HG03196 (cell line): Measurements from ENCODE around the gene CRTC3.
"Not testable (repeated sequence)": the region's sequence is repeated elsewhere in the genome, so short reads cannot be mapped to it uniquely, and the experiment has no call there.

Source experiments
- ATAC-seq: cut with Tn5 transposase; IDR thresholded peaks from one replicate; pipeline ENCODE4 v1.9.1; 2021; ENCODE audit not compliant: unreplicated experiment

CRTC3 gene

DNA sequence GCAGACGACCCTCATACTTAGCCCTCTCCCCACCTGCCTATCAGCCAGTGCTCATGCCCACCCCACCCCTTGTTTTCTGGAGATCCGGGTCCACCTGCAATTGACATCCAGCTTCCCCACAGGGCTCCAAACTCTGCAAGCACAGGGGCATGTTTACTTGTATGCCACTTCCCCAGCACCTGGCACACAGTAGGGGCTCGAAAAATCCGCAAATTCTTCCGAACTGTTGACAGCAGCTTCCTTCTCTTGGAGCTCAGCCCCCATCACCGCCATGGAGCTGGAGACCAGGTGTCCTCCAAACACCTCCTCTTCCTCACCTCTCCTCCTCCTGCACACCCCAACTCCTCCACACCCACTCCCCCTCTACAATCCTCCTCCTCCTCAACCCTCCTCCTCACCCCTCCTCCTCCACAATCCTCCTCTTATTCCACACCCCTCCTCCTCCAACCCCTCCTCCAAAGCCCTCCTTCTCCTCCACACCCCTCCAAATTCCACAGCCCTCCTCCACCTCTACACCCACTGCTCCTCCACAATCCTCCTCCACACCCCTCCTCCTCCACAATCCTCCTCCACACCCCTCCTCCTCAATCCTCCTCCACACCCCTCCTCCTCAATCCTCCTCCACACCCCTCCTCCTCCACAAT is 117.1 kb downstream of the CRTC3 start:
- no peak for ATAC-seq

DNA sequence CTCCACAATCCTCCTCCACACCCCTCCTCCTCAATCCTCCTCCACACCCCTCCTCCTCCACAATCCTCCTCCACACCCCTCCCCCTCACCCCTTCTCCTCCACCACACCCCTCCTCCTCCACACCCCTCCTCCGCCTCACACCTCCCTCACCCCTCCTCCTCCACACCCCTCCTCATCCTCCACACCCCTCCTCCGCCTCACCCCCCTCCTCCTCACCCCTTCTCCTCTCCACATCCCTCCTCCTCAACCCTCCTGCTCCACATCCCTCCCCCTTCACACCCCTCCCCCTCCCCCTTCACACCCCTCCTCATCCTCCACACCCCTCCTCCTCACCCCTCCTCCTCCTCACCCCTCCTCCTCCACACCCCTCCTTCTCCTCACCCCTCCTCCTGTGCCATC is 117.6 kb downstream of the CRTC3 start:
- ATAC-seq = no peak

DNA sequence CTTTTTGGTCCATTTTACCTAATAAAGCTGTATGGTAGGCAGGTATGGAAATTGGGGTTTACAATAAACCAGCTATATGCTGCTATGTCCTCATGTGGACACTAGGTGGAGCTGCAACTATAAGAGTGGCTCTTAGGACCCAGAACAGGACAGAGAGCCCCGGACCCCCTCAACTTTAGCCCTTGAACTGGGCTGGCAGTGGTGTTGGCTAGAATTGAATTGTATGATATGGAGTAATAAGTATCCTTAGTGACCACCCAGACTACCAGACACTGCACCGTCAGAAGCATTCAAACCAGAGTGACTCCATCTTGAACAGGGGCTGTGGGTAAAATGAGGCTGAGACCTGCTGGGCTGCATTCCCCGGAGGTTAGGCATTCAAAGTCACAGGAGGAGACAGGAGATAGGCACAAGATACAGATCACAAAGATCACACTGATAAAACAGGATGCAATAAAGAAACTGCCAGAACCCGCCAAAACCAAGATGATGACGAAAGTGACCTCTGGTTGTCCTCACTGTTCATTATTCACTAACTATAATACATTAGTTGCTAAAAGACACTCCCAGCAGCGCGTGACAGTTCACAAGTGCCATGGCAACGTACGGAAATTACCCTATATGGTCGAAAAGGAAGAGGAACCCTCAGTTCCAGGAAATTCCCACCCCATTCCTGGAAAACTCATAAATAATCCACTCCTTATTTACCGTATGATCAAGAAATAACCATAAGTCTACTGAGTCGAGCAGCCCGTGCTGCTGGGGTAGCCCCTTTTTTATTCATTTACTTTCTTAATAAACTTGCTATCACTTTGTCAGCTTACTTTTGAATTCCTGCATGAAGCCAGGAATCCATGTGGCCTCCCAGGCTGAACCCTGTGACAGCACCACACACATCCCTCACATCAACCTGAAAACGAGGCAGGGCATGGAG is 118.7 kb downstream of the CRTC3 start:
- ATAC-seq = no peak

DNA sequence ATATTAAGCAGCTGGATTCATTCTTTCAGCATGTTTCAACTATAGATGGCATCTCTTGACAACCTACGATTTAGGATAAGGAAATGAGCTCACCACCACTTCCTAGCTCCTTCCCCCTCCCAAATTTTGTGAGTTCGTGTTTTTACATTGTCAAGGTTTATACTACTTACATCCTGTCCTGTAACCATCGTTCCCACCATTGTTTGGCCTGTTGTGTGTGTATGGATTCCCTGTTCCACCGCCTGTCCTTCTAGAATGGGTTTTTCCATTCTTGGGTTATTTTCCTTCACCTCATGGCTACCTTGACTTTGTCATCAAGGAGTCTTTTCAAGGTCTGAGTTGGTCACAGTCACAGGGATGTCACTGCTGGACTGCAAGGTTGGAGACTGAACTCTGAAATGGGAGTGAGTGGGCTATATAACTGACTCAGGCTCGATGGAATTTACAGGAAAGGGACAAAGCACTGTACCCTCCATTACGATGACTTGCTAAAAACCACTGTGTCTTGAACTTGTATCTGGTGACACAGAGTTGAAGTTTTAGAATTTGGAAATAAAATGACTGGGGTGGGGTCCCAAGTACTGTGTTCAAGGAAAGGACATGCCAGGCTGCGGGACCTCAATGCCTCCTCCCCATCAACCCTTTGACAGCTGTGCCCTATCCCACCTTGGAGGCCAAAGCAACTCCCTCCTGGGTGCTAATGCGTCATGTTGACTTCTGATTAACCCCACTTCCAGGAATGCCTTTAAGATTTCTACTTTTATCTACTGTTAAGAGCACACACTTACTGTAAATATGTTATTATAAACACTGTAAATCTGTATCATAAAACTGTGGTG is 120.6 kb downstream of the CRTC3 start:
- no peak for ATAC-seq

DNA sequence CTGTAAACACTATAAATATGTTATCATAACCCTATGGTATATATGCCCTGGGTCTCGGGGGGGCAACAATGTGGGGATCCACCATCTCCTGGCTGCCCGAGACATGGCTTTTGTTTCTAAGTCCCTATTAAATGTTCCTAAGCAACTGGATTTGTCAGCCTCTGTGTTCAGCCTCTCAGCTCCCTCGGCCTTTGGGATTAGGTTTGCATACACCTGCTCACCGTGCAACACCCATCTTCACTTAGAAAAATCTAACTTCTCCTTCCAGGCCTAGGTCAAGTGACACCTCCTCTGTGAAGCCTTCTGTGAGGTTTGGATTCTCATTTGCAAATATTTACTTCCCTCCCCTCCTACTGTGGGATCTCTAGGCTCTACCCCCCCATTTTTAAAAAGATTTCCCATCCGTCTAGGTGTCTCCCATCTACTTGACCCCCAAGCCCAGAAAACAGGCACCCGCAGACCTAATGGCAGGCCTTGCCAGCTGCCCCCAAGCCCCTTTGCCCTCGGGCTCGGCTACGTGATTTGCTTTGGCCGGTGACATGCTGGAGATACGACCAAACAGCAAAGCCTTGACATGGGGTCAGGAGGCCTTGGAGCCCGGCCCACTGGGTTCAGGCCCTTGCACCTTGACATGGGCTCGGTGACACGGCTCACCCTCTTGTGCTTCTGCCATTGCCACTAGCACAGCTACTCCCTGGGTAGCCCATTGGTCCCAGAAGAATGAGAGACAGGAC is 121.4 kb downstream of the CRTC3 start:
- ATAC-seq = no peak

DNA sequence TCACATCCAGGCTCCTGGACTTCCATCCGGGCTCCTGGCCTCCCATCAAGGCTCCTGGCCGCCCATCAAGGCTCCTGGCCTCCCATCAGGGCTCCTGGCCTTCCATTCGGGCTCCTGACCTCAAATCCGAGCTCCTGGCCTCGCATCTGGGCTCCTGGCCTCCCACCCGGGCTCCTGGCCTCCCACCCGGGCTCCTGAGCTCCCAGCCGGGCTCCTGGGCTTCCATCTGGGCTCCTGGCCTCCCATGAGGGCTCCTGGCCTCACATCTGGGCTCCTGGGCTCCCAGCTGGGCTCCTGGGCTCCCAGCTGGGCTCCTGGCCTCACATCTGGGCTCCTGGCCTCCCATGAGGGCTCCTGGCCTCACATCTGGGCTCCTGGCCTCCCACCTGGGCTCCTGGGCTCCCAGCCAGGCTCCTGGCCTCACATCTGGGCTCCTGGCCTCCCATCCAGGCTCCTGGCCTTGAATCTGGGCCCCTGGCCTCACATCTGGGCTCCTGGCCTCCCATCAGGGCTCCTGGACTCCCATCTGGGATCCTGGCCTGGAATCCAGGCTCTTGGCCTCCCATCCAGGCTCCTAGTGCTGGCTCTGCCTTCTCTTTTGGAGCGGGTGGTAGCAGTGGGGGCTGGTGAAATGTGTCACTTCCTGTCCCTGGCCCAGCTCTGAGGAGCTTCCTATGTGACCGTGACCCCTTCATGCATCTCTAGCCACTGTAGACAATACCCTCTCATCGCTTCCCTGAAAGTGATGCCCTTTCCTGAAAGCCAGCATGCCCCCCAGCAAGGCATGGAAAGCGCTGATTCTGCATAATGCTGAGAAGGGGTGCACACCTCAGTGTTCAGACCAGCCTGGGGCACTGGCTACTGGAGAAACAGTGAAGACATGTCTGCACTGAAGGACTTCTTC is 124.8 kb downstream of the CRTC3 start:
- ATAC-seq = no peak

DNA sequence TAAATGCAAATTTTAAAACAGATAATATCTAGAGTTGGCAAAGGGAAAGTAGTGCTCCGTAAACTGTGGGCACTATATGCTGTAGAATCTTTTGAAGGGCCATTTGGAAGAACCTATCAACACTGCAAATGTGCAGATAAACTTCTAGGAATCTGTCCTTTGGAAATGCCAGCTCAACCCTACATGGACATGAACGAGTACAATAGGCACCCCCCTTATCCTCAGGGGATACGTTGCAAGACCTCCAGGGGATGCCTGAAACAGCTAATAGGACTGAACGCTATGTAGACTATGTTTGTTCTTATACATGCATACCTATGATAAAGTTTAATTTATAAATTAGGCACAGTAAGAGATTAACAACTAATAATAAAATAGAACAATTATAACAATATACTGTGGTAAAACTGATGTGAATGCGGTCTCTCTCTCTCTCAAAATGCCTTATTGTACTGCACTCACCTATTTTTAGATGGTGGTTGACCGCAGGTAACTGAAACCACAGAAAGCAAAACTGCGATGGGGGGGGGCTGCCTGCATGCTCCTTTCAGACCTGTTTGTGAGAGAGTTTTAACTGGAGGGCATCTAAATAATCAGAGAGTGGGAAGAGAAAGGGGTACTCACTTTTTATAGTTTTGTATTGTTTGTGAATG is 127.9 kb downstream of the CRTC3 start:
- ATAC-seq = peak; percentile 32

DNA sequence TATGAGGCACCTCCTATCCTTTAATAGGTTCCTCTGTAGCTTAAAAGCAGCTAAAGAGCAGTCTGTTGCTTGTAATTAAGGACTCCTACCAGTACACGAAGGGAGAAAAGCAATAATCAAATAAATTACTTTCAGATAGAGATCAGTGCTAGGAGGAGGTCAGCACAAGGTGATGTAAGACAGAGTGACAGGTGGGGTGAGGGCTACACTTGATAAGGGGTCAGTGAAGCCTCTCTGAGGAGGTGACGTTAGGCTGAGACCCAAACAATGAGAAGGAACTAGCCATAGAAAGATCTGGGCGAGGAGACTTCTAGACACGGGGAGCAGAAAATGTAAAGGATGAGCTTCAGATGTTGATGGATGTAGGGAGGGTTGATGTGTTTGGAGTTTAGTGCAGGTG is 129.8 kb downstream of the CRTC3 start:
- ATAC-seq = no peak

DNA sequence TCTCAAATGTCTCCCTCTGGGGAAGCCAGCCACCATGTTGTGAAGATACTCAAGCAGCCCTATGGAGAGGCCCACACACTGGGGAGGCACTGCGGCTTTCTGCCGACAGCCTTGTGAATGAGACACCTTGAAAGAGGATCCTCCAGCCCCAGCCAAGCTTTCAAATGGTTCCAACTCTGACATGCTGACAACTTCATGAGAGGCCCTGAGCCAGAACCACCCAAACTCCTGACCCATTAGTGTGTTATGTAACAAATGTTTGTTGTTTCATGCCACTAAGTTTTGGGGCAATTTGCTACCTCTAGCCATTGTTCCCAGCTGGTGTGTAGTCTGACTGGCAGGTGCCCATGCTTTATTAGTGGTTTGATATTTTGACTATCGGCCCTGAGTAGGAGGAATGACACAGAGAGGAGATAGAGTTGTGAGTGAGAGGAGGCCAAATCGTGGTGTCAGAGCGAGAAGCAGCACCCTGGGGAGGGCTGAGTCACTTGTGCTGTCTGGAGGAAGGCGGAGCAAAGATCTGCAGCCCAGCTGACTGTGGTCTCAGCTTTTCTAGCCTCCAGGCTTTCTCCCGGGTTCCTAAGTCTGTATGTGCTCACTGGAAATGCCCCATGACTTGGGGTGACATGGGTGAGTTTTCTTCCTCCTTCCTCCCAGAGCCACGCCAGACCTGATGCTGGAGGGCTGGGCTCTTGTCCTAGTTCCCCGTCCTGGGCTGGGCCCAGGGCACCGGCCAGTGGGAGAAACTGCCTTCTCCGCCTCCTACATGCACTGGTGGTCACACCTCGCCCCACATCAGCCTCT is 130.7 kb downstream of the CRTC3 start:
- ATAC-seq = peak; percentile 68

DNA sequence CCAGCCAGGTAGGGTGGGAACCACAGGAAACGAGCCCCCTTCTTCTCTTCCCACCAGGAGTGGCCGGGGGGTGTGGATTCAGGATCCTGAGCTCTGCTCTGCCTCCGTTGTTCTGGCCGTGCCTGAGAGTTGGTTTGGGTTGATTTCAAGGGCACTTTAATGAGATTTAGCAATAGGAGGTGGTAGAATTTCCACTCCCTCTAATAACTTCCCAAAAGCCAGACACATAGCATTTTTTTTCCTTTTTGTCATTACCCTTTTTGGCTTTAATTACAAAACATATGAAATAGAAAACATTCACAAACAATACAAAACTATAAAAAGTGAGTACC is 131.2 kb downstream of the CRTC3 start:
- ATAC-seq = not testable (repeated sequence)

DNA sequence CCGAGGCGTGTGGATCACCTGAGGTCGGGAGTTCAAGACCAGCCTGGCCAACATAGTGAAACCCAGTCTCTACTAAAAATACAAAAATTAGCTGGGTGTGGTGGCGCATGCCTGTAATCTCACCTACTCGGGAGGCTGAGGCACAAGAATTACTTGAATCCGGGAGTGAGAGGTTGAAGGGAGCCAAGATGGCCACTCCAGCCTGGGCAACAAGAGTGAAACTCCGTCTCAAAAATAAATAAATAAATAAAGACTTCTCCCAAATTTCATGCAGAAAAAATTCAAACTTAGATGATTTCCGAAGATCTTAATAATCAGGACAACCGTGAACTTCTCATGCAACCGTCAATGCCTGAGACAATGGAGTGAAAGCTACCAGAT is 134.3 kb downstream of the CRTC3 start:
- not testable (repeated sequence) for ATAC-seq

DNA sequence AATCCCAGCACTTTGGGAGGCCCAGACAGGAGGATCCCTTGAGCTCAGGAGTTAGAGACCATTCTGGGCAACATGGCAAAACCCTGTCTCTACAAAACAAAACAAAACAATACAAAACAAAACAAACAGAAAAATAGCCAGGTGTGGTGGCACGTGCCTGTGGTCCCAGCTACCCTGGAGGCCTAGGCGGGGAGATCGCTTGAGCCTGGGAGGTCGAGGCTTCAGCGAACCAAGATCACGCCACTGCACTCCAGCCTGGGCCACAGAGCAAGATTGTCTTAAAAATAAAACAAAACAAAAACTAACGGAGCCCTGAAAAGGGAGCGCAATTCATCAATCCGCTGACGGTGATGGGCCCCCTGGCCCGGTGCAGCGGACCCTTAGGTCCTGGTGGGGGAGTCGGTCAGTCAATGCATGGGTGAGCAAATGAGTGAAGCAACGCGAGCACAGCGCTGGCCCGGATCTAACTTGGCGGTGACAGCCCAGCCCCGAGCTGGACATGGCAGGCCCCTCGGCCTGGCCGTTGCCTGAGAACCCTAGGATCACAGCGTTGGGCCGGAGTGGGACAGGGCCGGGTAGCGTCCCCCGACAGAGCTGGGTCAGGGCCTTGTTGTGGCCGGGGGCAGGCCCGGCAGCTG is 135.0 kb downstream of the CRTC3 start:
- peak; percentile 8 for ATAC-seq

DNA sequence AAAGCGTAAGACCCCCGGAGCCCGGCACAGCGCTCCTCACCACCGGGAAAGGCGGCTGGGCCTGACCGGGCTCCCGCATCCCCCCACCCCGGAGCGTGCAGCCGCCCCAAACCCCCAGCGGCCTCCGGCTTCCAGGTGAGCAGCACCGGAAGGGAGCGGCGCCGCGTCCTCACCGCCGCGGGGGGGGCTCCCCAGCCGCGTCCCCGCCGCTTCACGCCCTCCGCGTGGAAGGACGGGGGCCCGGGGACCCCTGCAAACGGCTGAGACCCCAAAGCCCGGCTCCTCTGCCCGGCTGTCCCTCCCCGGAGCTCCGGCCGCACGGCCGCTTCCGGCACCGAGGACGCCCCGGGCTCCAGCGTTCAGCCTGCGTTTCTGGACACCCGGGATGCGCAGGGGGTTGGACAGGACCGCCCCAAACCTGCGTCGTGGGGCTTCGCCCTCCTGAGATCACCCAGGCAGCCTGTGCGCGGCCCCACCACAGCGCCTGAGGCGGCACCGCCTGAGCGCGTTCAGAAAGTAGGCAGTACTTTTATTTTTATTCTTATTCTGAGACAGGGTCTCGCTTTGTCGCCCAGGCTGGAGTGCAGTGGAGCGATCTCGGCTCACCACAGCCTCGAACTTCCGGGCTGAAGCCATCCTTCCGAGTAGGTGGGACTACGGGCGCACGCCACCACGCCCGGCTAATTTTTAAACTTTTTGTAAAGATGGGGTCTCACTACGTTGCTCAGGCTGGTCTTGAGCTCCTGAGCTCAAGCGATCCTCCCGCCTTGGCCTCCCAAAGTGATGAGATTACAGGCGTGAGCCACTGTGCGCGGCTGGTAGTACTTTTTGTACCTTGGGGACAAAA is 135.8 kb downstream of the CRTC3 start:
- peak; percentile 53 for ATAC-seq

DNA sequence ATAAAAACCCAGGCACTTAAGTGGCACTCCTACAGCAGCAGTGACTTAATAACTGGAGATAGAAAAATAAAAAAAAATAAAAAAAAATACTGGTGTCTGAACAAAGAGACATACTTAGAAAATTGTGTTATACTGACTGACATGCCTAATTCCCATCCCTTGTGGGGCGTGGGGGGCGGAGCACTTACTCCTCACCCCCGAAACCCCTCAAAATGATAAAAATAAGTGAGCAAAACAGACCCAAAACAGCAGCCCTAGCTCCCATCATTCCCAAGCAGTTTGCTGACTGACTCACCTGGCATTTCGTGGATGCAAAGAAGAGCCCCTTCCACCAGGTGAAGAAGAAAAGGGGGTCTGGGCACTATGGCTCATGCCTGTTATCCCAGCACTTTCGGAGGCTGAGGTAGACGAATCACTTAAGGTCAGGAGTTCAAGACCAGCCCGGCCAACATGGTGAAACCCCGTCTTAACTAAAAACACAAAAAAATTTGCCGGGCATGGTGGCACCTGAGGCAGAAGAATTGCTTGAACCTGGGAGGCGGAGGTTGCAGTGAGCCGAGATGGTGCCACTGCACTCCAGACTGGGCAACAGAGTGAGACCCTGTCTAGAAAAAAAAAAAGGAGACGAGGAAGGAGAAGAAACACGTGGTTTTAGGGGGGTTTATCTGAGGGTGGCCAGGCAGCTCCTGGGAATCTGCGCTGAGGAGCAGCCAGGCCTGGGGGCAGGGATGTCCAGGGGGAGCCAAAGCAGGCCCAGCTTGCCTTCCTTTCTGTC is 136.6 kb downstream of the CRTC3 start:
- ATAC-seq = no peak

DNA sequence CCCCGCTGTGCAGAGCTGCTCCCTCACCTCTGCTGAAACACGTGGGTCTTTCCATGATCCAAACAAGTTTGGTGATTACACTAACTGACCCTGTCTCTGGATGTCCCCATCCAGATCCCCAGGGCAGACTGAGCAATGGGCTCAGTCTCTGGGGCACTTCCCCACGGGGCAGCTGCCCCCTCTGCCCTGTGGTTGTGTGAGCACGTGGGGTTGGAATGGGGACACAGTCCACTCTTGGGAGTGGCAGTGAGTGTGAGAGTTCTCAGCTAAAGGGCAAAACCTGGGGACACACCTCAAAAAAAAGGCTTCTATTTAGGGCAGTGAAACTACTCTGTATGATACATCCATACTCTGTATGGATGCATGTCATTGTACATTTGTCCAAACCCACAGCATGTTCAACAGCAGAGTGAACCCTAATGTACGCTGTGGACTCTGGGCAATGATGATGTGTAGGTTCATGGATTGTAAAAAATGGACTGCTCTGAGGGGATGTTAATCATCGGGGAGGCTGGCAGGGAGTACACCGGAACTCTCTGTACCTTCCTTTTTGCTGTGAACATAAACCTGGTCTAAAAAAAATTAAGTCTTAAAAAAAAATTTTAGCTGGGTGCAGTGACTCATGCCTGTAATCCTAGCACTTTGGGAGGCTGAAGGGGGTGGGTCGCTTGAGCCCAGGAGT is 137.5 kb downstream of the CRTC3 start:
- no peak for ATAC-seq
